HK-2 (cell line): ENCODE data around the gene DIRAS2.
"Not testable (repeated sequence)": the region's sequence is repeated elsewhere in the genome, so short reads cannot be mapped to it uniquely, and the experiment has no call there.

Experiments
- DNase-seq: peaks from one replicate; pipeline ENCODE4 v3.0.0-alpha.2; 2018; ENCODE audit not compliant: unreplicated experiment

The DIRAS2 gene, protein sequence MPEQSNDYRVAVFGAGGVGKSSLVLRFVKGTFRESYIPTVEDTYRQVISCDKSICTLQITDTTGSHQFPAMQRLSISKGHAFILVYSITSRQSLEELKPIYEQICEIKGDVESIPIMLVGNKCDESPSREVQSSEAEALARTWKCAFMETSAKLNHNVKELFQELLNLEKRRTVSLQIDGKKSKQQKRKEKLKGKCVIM

DNA sequence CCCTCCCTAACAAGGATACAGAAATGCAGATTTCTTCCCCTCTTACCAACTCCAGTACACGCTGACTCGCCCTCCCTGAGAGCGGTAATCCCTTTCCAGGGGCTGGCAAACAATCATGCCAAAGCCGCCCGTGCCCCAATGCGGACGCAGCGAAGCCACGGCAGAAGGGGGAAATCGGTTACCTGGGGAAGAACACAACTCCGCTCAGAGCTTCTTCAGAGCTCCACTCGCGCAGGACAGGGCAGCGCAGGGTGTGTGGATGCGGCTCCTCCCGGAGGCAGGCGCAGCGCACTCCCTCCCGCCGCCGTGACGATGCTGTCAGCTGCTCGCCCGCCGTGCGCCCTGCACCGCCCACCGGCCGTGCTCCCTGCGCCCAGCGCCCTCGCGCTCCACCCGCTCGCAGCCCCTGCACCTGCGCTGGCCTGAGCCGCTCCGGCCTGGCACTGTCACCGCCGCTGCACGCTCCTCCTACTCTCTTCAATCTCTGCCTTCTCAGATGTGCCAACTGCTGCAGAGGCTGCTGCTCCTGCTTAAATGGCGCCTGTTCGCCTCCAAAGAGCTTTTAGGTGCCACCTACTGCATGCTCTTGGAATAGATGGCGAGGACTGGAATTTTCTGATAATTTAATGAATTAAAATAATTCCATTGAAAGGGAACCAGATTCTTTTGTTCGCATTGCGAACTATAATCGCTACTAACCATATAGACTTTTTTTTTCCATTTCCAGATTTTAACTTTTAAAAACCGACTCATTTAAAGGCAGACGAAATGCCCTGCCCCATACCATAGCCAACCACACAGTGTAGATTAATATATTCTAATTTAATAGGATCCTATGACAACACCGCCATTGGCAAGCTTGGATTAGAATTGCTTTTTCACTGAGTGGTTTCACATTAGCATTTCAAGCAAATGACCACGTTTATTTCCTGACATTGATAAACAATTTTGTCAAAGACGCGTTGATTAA, at the start of gene DIRAS2:
DIRAS2 (minus strand) TSS at position 255 of the 970 bp plus-strand sequence. CDS start 28,997 bp downstream, outside the sequence.
- DNase-seq: peak; percentile 52

DNA sequence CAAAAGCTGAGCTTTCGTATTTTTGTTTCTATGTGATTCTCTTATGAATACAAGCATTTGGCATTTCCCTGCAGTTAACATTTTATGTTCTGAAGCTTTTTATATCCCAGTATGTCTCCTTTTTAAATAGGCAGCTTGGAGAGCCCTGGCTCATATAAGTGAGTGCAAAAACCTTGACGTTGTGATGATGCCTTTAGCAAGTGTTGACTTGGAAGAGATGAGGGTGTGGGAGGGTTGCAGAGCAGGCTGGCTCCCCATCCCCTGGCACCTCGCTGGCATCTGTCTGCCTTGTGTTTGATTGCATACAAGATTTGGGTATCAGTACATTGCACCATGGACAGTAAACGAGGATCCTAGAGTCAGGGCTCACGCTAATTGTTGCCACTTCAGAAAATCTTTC, 42.1 kb upstream of the DIRAS2 start:
- no peak for DNase-seq

DNA sequence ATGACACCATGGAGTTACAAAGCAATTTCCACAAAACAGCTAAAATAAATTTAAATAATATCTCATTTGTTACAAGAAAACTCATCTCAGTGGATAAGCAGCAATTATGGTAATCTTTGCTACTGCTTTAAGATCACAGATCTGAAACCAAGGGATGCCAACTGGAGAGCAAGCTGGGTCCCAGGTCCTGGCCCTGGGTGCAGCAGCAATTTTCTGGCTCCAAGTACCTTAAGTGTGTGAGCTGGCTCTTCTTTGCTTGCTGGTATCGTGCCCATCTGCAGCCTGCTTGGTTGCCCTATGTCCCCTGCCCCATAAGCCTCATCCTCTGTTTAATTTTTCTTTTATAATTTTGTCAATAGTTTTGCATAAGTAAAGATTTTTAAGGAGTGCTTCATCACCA, 41.5 kb upstream of the DIRAS2 start:
- no peak for DNase-seq

DNA sequence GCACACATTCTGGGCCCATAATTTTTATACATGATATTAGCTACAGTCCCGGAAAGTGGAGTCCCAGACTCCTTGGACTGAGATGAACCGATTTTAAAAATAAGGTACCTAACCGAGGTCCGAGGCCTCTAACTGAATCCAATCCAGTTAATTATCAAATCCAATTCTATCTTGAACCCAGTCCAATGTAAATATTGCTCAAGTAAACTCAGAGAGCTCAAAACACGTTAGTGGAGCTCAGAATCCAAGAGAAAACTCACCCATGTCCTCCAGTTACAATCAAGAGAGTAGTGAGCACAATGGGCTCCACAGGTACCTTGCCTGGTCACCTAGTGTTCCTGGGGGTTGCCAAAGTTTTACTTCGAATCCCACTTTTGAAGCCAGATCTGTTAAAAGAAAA, 37.9 kb upstream of the DIRAS2 start:
- no peak for DNase-seq

DNA sequence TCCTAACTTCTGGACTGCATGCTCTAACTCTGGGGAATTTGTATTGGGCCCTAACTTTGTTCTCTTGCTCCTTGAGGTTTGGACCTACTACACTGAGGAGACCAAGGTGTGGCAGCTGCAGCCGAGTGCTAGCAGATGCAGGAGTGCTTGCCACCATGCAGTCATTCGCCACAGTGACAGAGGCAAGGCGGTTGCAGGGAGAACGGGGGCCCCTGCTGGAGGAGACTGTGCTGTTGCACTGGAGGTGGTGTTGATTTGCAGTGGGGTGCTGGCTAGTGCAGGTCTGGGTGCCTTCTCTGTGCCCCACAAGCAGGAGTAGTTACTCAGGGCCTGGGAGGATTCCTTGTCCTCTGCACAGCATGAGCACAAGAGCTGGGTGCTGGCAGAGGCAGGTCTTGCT, 22.4 kb upstream of the DIRAS2 start:
- no peak for DNase-seq

DNA sequence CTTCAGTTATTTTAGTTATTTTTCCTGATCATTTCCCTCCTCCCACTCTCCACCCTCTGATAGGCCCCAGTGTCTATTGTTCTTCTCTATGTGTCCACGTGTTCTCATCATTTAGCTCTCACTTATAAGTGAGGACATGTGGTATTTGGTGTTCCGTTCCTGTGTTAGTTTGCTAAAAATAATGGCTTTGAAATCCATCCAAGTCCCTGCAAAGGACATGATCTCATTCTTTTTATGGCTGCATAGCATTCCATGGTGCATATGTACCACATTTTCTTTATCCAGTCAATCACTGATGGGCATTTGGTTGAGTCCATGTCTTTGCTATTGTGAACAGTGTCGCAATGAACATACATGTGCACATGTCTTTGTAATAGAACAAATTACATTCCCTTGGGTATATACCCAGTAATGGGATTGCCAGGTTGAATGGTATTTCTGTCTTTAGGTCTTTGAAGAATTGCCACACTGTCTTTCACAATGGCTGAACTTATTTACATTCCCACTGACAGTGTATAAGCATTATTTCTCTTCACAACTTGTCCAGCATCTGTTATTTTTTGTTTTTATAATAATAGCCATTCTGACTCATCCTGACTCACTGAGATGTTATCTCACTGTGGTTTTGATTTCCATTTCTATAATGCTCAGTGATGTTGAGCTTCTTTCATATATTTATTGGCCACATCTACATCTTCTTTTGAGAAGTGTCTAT, 17.2 kb upstream of the DIRAS2 start:
- no peak for DNase-seq

DNA sequence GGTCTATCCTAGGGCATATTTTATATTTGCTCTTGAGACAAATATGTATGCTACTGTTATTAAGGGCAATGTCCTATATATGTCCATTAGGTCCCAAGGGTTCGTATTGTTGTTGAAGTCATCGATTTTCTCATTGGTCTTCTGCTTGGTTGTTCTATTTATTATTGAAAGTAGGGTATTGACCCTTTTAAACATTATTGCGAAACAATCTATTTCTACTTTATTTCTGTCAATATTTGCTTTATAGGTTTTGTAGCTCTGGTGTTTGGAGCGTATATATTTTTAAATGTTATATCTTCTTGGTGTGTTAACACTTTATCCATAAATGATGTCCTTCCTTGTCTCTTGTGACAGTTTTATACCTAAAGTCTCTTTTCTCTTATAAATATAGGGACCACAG, 16.2 kb upstream of the DIRAS2 start:
- no peak for DNase-seq

DNA sequence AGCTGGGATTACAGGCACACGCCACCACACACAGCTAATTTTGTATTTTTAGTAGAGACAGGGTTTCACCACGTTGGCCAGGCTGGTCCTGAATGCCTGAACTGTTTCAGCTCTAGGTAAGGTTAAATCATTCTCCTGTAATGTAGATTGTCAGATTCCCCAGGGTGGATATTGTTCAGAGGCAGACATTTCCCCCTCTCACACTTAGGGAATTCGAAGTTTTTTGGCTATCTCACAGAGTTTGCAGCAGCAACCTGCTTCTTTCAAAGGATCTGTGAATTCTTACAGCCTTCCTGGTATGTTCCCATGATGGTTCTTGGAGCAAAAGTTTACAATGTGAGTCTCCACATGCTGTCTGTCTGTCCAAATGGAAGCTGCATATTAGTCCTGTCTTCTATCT, 15.6 kb upstream of the DIRAS2 start:
- no peak for DNase-seq

DNA sequence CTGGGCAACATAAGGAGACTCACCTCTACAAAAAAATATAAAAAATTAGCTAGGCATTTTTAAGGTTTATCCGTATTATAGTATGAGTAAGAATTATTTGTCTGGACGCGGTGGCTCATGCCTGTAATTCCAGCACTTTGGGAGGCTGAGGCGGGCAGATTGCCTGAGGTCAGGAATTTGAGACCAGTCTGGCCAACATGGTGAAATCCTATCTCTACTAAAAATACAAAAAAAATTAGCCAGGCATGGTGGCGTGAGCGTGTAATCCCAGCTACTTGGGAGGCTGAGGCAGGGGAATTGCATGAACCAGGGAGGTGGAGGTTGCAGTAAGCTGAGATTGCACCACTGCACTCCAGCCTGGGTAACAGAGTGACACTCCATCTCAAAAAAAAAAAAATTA, 14.3 kb upstream of the DIRAS2 start:
- DNase-seq: not testable (repeated sequence)

DNA sequence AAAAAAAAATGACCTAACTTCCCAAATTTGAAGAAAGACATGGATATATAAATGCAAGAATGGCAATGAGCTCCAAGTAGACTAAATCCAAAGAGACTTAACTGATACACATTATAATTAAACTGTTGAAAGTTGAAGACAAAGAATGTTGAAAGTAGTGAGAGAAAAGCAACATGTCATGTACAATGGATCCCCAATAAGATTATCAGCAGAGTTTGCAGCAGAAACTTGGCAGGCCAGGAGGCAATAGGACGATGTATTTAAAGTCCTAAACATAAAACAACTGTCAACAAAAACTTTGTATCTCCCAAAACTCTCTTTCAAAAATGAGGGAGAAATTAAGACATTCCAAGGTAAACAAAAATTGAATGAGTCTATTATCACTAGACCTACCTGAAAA, 8.6 kb upstream of the DIRAS2 start:
- no peak for DNase-seq

DNA sequence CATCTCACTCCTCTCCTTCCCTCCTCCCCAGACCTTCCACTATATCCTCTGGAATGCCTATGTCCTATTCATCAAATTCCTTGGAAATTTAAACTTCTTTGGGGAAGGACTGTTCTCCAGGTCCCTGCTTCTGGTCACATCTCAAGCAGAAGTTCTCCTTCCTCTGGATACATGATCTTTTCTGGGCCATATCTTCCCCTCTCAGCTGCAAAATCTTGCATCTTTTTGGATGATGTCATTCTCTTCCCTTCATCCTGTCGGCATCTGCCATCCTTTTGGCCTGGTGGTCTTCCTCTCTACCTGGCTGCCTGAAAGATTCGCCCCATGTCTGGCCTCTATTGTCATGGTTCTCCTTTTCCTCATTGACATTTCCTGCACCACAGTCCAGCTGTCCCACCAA, 5.2 kb upstream of the DIRAS2 start:
- DNase-seq: no peak

DNA sequence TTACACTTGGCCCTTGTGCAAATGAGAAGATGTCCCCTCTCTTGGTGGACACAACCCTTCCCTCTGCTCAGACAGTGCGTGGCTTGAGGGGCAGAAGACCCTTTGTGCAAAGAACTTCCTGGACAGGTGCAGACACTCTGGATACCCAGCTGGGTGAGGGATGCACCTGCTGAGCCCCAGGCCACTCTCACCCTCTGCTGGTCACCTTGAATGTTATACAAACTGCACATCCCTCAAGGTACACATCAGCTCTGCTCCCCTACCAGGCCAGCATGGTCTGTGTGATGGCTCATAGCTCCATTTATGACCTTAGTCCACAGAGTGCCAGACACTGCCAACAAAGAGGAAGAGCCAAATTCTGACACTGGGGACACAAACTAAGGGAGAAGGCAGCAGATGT, 3.1 kb upstream of the DIRAS2 start:
- no peak for DNase-seq

DNA sequence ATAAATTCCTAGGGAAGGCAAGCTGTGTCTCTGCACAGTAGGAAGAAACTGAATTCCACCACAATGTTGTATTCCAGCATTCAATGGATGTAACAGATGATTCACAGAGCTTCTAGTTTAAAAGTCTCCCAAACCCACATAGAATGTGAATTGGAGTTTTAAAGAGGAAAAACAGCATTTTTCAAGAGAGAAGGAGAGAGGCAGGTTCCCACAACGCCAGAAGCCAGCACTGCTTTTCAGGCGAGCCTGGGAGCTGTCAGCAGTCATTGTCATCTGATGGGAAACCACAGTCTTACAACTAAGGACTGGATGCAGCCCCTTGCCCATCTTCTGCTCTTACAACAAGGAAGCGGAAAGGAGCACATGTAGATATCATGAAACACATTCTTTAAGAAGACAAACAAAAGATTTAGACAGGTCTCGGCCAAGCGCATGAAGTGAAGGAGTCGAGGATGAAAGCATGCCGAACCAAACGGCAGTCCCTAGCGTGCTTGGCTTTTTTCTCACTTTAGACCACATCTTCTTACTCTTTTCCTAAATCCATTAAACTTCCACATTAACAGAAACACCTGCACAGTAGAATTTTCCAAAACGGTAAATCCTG, 638 bp downstream of the DIRAS2 start:
- no peak for DNase-seq

DNA sequence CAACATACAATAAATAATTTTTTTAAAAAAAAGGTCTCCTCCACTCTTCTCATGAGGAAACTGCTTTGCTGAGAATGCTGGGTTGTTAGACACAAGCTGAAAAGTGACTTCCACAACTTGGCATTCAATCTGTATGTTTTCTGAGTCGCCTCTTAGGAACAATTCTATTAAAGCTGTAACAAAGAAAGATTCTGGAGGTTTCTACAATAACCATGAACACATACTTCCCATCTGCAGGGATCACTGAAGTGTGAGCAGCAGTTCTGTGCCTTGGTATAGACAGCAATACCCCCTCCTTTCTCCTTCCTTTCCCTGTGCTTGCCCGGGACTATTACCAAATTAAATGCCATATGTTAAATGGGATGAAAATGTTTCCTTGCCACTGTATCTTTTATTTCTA, 1.5 kb downstream of the DIRAS2 start:
- DNase-seq: no peak

DNA sequence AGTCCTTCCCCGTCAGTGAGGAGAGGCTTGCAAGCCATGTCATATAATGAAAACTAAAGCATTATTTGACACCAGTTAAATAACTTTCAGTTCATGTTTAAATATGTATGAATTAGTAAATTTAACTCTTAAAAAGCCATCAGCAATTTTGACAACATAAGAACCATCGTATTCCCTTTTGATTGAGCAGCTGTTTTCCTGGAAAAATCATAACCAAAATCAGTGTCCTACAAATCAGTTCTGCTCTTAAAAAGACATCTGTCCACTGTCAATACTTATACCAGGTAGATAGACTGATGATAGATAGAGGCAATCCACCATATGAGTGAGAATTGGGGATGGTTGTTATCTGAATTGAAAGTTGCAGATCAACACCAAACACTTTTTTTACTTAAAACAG, 2.3 kb downstream of the DIRAS2 start:
- no peak for DNase-seq

DNA sequence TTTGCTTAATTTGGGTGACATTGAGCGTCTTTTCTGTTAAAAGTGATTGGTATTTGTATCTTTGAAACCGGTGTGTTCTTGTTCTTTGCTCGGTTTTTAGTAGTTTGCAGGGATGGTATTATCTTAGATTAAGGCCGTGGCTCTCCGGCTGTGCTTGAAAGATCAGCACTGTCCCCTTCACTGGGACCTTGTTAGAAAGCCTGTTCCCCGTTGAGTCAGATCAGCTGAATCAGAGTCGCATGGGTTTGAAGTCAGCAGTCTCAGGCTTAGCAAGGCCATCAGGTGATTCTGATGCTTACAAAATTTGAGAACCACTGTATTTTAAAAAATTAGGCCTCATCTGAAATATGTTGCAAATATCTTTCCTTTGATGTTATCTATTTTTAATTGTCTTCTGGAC, 5.0 kb downstream of the DIRAS2 start:
- no peak for DNase-seq

DNA sequence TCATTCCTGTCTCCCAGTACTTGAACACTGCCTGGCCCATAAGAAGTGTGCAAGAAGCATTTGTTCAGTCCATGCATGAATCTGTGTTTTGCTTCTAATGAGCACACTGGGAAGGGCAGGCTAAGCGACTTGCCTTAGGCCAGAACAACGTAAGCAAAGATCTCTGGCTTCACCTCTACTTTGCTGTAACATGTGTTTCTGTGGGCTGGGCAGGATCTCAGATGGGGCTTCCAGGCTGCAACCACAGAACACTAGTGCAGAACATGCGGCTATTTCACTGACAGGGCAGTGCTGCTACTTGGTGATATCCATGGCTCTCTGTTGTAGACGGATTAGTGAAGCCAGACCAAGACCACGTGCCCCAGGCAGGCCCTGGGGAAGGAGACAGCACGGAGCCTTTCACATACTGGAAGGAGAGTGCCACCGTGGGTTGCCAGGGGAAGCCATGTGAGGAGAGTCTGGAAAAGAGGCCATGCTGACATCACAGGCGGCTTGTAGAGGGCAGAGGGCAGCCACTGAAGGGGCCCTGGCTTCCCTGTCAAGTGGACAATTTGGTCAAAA, 9.9 kb downstream of the DIRAS2 start:
- DNase-seq: no peak

DNA sequence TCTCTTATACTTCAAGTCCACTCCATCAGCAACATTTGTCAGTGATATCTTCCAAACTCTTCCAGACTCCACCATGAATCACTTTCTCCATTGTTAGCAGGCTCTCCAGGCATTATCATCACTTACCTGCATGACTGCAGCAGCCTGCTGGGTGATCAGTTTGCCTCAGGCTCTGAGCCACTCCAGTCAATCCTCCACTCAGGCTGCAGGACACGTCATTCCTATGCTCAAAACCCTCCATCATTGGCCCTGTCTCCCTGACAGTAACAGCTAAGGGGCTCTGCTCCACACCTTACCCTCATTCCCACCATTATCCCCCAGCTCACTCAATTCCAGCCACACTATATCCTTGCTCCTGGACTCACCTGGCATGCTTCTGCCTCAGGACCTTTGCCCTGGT, 10.7 kb downstream of the DIRAS2 start:
- no peak for DNase-seq

DNA sequence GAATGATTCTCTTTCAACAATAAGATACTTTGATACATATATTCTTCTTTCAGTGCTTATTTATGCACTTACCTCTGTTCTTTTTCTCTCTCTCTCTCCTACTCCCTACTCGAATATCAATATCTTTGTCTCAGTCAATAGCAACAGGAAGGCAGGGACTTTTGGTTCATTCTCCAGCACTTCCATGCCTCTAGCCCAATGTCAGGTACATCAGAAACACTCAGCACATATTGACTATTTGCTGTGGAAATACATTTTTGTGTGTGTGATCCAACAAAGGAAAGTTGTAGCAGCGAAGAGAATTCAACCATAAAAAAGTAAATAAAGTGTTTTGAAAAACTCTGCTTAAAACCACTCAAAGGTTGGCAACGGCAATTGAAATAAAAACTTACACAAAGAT, 12.6 kb downstream of the DIRAS2 start:
- DNase-seq: no peak

DNA sequence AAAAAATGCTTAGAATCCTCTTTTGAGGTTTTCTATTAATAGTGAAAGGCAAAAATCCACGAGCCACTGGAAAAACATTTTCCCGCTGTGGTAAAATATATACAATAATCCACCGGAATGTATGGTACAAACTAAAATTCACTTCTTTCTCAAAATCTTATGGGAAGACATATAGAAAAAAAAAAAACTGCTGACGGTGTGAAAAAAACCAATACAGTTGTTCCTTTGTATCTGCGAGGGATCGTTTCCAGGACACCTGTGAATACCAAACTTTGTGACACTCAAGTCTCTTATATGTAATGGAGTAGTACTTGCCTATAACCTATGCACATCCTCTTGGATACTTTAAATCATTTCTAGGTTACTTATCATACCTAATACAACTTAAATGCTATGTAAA, 13.3 kb downstream of the DIRAS2 start:
- no peak for DNase-seq

DNA sequence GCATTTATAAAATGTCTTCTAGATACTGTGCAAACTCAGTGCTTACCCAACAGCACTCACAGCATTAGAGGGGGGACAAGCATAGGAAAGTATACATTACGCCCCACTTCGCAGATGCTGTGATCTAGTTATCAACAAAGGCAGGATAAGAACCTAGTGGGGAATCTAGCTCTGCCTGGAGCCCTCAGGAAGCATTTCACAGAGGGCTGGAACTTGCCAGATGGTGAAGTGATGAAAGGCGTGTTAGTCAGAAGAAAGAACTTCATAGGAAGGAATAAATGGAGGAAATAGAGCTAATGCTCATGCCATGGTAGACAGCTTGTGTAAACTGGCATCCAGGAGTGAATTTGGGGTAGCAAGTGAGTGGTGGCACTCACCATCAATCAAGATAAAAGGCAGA, 25.8 kb downstream of the DIRAS2 start:
- no peak for DNase-seq

DNA sequence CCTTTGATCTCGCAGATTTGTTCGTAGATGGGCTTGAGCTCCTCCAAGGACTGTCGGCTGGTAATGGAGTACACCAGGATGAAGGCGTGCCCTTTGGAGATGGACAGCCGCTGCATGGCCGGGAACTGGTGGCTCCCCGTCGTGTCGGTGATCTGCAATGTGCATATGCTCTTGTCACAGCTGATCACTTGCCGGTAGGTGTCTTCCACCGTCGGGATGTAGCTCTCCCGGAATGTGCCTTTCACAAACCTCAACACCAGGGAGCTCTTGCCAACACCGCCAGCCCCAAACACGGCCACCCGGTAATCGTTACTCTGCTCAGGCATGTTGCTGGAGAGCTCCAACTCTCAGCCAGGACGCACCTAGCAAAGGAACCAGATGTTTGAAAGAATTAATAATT, 29.1 kb downstream of the DIRAS2 start:
- DNase-seq: no peak
